ENCODE measurements around the gene MCCD1. TPM values are rescaled to one million over a fixed set of nuclear protein-coding genes. Genes with fewer than 3 reads are reported as not detected.

The MCCD1 gene
- total RNA-seq, 1 donor from 2014 or later, result not detected

- no peak for DNase-seq (ENCODE audit: low spot score)
Observed at GRCh38 chr6:31569861-31570536, 41.2 kb downstream of the MCCD1 start.

- DNase-seq (ENCODE audit: low spot score), result no peak
Observed at GRCh38 chr6:31572041-31572911, 43.5 kb downstream of the MCCD1 start, which contains the start of gene LTA. Gene LTA (plus strand): TSS chr6:31572289. CDS start chr6:31572743, 454 bp downstream.

- no peak for DNase-seq (ENCODE audit: low spot score)
Observed at GRCh38 chr6:31573239-31574105, 44.7 kb downstream of the MCCD1 start.

GRCh38 chr6:31574106-31575061 lies 45.6 kb downstream of the MCCD1 start:
- DNase-seq (ENCODE audit: low spot score), result no peak

- peak; percentile 55 for DNase-seq (ENCODE audit: low spot score)
Observed at GRCh38 chr6:31575335-31575901, 46.7 kb downstream of the MCCD1 start, which contains the start of gene TNF. Gene TNF (plus strand): TSS chr6:31575565. CDS start chr6:31575742, 177 bp downstream.

- no peak for DNase-seq (ENCODE audit: low spot score)
Observed at GRCh38 chr6:31575952-31576685, 47.4 kb downstream of the MCCD1 start.

- DNase-seq (ENCODE audit: low spot score), result no peak
Observed at GRCh38 chr6:31576897-31577578, 48.3 kb downstream of the MCCD1 start.

GRCh38 chr6:31577579-31577966 lies 48.8 kb downstream of the MCCD1 start:
- DNase-seq (ENCODE audit: low spot score), result no peak

- DNase-seq (ENCODE audit: low spot score), result no peak
Observed at GRCh38 chr6:31578184-31579118, 49.7 kb downstream of the MCCD1 start.

- DNase-seq (ENCODE audit: low spot score), result no peak
Observed at GRCh38 chr6:31579119-31579505, 50.4 kb downstream of the MCCD1 start.

Other genes with a start within 250 kb of the MCCD1 start
- gene HLA-B, start 171.8 kb upstream of the MCCD1 start, total RNA-seq (ENCODE audit: insufficient read depth, low replicate concordance), result 113 TPM
- 6.0 TPM for gene MICA, start 125.4 kb upstream of the MCCD1 start, total RNA-seq (ENCODE audit: insufficient read depth, low replicate concordance)
- gene MICB, start 30.8 kb upstream of the MCCD1 start, total RNA-seq (ENCODE audit: insufficient read depth, low replicate concordance), result 0.24 TPM
- 185 TPM for gene DDX39B, start 13.0 kb downstream of the MCCD1 start, total RNA-seq (ENCODE audit: insufficient read depth, low replicate concordance)
- gene ATP6V1G2, start 17.6 kb downstream of the MCCD1 start, total RNA-seq (ENCODE audit: insufficient read depth, low replicate concordance), result 3.6 TPM
- gene NFKBIL1, start 18.6 kb downstream of the MCCD1 start, total RNA-seq (ENCODE audit: insufficient read depth, low replicate concordance), result 28.6 TPM
- gene LTA, start 43.3 kb downstream of the MCCD1 start, total RNA-seq (ENCODE audit: insufficient read depth, low replicate concordance), result not detected
- 1.4 TPM for gene TNF, start 46.6 kb downstream of the MCCD1 start, total RNA-seq (ENCODE audit: insufficient read depth, low replicate concordance)
- 0.96 TPM for gene LTB, start 53.5 kb downstream of the MCCD1 start, total RNA-seq (ENCODE audit: insufficient read depth, low replicate concordance)
- not detected for gene LST1, start 57.3 kb downstream of the MCCD1 start, total RNA-seq (ENCODE audit: insufficient read depth, low replicate concordance)
- not detected for gene NCR3, start 64.0 kb downstream of the MCCD1 start, total RNA-seq (ENCODE audit: insufficient read depth, low replicate concordance)
- gene AIF1, start 86.3 kb downstream of the MCCD1 start, total RNA-seq (ENCODE audit: insufficient read depth, low replicate concordance), result 63.6 TPM
- gene PRRC2A, start 91.8 kb downstream of the MCCD1 start, total RNA-seq (ENCODE audit: insufficient read depth, low replicate concordance), result 21.4 TPM
- gene BAG6, start 123.7 kb downstream of the MCCD1 start, total RNA-seq (ENCODE audit: insufficient read depth, low replicate concordance), result 58.7 TPM
- gene APOM, start 126.9 kb downstream of the MCCD1 start, total RNA-seq (ENCODE audit: insufficient read depth, low replicate concordance), result not detected
- 24.1 TPM for gene C6orf47, start 131.8 kb downstream of the MCCD1 start, total RNA-seq (ENCODE audit: insufficient read depth, low replicate concordance)
- gene GPANK1, start 136.0 kb downstream of the MCCD1 start, total RNA-seq (ENCODE audit: insufficient read depth, low replicate concordance), result 9.6 TPM
- 36.6 TPM for gene CSNK2B, start 137.1 kb downstream of the MCCD1 start, total RNA-seq (ENCODE audit: insufficient read depth, low replicate concordance)
- gene LY6G5B, start 141.0 kb downstream of the MCCD1 start, total RNA-seq (ENCODE audit: insufficient read depth, low replicate concordance), result 1.2 TPM
- gene LY6G5C, start 152.1 kb downstream of the MCCD1 start, total RNA-seq (ENCODE audit: insufficient read depth, low replicate concordance), result 0.48 TPM
- gene ABHD16A, start 174.4 kb downstream of the MCCD1 start, total RNA-seq (ENCODE audit: insufficient read depth, low replicate concordance), result 33.7 TPM
- gene LY6G6F, start 177.9 kb downstream of the MCCD1 start, total RNA-seq (ENCODE audit: insufficient read depth, low replicate concordance), result not detected
- not detected for gene LY6G6D, start 186.4 kb downstream of the MCCD1 start, total RNA-seq (ENCODE audit: insufficient read depth, low replicate concordance)
- 3.1 TPM for gene LY6G6C, start 192.8 kb downstream of the MCCD1 start, total RNA-seq (ENCODE audit: insufficient read depth, low replicate concordance)
- gene MPIG6B, start 194.4 kb downstream of the MCCD1 start, total RNA-seq (ENCODE audit: insufficient read depth, low replicate concordance), result 3.1 TPM
- gene DDAH2, start 200.3 kb downstream of the MCCD1 start, total RNA-seq (ENCODE audit: insufficient read depth, low replicate concordance), result 87.4 TPM
- 203 TPM for gene CLIC1, start 207.6 kb downstream of the MCCD1 start, total RNA-seq (ENCODE audit: insufficient read depth, low replicate concordance)
- gene MSH5, start 211.0 kb downstream of the MCCD1 start, total RNA-seq (ENCODE audit: insufficient read depth, low replicate concordance), result 8.2 TPM
- not detected for gene SAPCD1, start 233.7 kb downstream of the MCCD1 start, total RNA-seq (ENCODE audit: insufficient read depth, low replicate concordance)
- not detected for gene VWA7, start 248.4 kb downstream of the MCCD1 start, total RNA-seq (ENCODE audit: insufficient read depth, low replicate concordance)

All from umbilical cord (tissue), 2 donors.